ENCODE data around the gene LHPP.

Gene LHPP

DNA sequence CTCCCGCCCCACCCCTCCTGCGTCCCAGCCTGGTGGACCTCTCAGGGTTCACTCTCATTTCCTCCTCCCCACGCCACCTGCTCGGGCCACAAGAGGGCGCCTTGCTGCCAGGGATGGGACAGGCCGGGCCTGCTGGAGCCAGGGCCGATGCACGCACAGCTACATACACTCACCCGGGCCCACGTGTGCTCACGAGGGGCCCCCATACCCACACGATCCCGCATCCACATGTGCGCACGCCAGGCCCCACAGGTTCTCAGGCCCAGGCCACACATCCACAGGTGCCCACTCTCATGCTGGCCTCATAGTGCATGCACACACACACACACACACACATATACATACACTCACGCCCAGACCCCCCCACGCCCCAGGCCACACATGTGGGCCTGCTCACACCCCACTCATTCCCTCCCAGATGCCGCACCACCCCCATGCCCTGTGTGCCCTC is 68.6 kb downstream of the LHPP start:
- H3K4me3 ChIP-seq (ENCODE audit: low read depth, low read length): no peak overlapping the region
- DNase-seq (ENCODE audit: low read depth): peak; percentile 45

DNA sequence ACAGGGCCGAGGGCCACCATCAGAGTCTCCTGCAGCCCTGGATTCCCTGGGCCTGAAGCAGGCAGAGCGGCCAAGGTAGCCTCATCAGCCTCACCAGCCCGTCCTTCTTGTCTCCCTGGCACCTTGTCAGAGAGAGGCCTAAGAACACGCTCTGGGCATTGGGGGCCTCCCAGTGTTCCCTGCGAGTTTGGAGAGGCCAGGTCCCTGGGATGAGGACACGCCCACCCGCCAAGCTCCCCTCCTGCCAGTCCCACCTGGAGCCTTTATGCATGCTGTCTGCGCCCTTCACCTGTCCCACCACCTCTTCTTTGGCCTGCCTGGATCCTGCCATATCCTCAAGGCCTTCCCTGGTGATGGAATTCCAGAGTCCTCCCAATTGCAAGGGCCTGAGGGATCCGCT is 69.2 kb downstream of the LHPP start:
- DNase-seq (ENCODE audit: low read depth): no peak
- no peak overlapping the region for H3K4me3 ChIP-seq (ENCODE audit: low read depth, low read length)

DNA sequence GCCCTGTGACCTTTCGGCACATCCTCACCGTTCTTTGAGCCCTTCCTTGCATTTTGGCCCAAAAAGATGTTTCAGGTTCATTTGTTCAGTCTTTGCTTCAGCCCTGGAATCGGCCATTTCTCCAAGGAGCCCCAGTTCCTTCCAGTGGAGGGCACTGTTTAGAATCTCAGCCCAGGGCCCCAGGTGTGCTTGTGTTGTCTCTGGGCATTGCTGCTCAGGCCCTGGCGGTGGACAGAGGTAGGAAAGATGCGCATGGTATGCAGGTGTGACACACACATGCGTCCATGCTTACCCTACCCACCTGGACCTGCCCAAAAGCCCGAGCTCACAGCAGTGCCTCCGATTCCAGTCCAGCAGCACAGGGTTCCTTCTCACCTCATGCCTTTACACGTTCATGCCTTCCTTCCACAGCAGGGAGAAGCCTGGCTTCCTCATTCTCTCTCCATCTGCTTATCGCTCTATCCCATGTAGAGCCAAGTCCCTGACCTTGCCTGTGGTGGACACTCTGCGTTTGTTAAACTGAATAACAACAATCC is 70.6 kb downstream of the LHPP start:
- no peak for DNase-seq (ENCODE audit: low read depth)
- H3K4me3 ChIP-seq (ENCODE audit: low read depth, low read length): no peak overlapping the region

DNA sequence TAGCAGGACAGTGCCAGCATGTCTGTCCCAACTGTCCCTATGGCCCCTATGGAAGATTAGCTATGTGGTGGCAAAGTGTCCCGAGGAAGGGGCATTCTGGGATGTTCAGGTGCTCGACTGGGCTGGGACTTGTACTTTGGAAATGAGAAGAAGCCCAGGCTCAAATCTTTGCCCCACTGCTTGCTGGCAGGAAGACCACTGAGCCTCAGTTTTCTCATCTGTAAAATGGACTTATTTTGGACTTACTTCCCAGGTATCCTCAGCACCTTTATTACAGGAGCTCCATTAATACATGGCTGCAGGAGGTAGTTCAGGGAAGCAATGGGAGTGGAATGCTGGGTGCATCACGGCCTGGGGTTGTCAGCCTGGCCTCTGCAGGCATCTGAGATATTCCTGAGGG is 71.2 kb downstream of the LHPP start:
- no peak for DNase-seq (ENCODE audit: low read depth)
- no peak overlapping the region for H3K4me3 ChIP-seq (ENCODE audit: low read depth, low read length)

DNA sequence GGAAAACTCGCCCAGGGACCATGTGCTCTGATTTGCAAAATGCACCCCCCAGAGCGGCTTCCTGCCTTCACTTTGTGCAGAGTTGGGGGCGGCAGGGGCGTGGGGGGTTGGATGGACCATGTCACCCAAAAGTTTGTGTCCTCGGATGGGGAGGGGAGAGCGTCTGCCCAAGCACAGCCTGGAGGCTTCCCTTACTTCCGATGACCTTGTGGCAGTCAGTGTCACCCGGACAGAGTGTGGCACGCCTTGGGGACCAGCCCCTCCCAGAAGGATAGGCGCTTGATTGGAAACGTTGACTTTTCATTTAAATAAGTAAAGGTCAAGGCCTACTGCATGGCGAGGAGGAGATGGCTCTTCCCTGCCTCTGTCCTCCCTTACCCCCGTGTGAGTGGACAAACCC is 71.6 kb downstream of the LHPP start:
- DNase-seq (ENCODE audit: low read depth): no peak
- H3K4me3 ChIP-seq (ENCODE audit: low read depth, low read length): no peak overlapping the region

DNA sequence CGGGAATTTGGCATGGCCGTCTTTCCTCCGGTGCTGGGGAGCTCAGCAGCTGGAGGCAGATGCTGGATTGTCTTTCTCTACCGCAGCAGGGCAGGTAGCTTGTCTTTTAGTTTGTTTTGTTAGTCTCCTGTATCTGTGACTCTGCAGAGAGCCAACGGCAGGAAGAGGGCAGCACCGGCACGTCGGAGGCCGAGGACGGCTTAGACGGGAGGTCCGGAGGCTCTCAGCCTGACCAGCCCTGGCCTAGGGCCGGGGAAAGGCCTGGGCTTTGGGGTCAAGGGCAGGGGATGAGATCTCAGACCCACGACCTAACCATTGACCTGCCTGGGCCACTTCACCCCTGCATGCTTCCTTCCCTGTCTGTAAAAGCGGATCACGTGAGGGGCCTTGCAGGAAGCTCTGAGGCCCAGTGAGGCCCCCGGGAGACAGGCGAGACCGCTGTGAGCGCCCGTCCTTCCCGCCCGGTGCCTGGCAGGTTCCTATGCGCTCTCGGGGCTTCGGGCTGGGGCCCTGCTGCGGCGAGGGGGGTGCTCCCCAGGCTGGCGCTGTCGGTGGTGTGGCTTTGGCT is 72.7 kb downstream of the LHPP start:
- H3K4me3 ChIP-seq (ENCODE audit: low read depth, low read length): no peak overlapping the region
- no peak for DNase-seq (ENCODE audit: low read depth)

DNA sequence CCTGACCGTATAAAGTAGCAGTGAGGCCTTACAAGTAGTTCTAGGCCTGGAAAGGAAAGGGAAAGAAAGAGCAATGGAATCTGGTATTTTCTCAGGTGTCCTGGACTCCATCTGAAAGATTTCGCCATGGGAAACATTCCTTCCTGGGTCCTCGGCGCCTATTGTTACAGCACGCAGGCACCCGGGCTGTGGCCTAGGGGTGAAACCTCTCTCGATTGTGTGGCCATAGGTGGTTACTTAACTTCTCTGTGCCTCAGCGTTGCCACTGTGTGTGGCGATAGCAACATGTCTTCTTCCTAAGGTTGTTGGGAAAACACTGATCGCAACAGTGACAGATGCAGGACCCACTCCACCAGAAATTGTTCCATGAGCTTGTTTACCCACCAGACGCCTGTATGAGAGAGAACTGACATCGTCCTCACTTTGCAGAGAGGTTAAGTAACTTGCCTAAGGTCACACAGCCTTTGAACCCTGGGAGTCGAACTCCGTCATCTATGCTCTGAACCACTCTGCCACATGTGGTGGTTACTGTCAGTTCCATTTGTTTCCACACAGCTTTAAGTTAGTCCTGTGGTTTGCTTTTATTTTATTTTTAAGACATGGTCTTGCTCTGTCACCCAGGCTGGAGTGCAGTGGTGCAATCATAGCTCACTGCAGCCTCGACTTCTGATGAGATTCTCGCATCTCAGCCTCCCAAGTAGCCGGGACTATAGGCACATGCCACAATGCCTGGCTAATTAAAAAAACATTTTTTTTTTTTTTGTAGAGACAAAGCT is 73.4 kb downstream of the LHPP start:
- H3K4me3 ChIP-seq (ENCODE audit: low read depth, low read length): no peak overlapping the region
- no peak for DNase-seq (ENCODE audit: low read depth)

DNA sequence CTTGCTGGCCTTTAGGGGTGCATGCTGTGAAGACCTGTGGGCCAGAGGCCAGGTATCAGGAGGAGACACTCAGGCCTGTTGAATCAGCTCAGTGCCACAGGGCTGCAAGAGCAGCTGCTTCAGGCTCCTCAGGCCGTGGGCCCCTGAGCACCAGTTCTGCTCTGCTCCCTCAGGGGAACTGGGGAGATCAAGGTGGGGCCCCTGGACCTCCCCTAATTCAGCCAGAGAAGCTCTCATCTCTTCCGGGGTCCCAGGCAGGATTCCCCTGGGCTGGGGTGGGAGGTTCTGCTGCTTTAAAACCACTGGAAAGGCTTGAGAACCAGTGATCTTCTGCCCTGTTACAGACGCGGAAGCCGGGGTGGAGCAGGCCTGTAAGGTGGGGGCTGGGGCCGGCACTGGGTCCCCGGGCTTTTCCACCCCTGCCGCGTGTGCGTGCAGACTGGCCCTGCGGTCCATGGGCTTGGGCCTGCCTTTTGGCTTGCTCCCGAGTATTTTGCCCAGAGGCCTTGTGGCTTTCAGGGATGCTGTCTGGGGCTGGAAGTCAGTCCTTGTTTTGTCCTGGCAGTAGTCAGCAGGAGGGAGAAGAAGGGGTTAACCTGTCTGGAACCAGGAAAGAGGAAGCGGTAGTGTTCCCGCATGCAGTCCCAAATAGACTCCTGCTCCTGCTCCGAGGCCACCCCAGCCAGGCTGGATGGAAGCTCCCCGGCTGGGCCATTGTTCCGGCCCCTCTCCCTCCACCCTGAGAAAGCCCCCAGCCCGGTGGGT is 74.3 kb downstream of the LHPP start:
- no peak overlapping the region for H3K4me3 ChIP-seq (ENCODE audit: low read depth, low read length)
- DNase-seq (ENCODE audit: low read depth): no peak

DNA sequence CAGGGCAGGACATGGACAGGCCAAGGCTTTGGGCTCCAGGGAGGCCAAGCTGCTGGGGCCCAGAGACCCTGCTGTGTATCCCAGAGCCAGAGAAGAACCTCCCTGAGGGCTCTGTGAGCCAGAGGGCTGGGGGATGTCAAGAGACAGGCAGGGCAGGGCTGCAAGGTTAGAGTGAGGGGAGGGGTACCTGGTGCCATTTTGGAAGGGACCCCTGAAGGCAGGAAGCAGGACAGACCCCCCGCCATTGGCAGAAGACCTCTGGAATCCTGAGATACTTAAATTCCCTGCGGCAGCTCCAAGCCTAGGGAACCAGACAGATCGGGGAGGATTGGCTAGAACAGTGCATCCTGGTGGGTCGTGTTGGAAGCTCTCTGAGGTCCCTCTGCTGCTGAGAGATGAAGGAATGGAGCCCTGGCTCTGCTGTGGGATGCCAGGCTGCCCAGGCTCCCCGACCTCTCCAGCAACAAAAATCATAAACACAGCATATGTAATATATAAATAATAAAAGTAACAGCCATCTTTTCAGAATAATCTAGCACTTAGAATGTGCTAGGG is 75.0 kb downstream of the LHPP start:
- DNase-seq (ENCODE audit: low read depth): no peak
- H3K4me3 ChIP-seq (ENCODE audit: low read depth, low read length): no peak overlapping the region

DNA sequence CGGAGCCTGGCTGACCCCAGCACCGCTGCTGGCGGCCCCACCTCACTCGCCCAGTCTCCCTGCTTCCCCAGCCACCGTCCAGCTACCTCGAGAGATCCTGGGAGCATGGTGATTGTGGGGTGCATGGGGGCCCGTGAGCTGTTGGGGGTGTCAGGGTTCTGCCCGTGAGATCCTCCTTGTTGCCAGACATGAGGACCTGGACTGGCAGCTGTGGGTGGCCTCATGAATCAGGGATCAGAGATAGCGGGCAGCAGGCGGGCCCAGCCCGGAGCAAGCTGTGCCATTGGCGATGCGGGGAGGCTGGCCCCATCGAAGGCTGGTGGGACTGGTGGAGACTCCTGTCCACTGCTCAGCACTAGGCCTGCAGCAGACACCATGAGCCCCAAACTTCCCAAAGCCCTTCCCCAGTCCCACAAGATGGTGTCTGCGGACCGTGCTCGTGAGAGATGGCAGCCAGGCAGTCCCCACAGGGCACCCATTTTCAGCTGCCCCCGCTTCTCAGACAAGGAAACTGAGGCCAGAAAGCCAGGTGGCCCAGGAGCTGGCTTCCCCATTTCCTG is 75.6 kb downstream of the LHPP start:
- no peak for DNase-seq (ENCODE audit: low read depth)
- H3K4me3 ChIP-seq (ENCODE audit: low read depth, low read length): no peak overlapping the region

DNA sequence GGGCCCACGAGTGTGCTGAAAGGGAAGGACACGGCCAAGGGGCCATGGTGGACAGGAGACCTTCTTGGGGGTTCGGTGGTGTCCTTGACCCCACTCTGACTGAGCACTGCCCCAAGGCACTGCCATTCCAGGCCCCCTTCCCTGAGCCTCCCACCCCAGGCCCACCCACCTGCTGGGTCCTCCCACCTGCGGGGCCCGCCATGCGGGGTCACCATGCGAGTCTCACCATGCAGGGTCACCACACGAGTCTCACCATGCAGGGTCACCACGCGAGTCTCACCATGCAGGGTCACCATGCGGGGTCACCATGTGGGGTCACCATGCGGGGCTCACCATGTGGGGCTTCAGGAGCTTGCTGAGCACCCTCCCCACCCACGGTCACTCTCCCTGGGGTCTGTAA is 76.3 kb downstream of the LHPP start:
- no peak for DNase-seq (ENCODE audit: low read depth)
- no peak overlapping the region for H3K4me3 ChIP-seq (ENCODE audit: low read depth, low read length)

DNA sequence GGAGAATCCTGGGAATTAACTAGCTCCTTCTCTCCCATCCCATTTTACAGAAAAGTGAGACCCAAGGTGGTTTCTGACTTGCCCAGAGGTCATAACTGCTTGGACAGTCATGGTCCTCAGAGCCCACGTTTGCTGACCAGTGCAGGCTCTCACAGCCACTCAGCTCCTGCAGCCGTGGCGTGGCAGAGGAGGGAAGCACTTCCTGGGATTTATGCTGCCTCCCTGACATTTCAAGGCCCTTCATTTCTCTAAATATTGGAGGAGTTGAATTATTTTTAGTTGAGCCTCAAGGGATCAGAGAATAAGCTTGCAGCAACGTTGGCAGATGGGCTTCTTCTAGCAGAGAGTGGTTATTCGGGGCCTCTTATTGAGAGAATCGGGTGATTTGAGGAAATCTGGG is 77.1 kb downstream of the LHPP start:
- H3K4me3 ChIP-seq (ENCODE audit: low read depth, low read length): no peak overlapping the region
- DNase-seq (ENCODE audit: low read depth): no peak

DNA sequence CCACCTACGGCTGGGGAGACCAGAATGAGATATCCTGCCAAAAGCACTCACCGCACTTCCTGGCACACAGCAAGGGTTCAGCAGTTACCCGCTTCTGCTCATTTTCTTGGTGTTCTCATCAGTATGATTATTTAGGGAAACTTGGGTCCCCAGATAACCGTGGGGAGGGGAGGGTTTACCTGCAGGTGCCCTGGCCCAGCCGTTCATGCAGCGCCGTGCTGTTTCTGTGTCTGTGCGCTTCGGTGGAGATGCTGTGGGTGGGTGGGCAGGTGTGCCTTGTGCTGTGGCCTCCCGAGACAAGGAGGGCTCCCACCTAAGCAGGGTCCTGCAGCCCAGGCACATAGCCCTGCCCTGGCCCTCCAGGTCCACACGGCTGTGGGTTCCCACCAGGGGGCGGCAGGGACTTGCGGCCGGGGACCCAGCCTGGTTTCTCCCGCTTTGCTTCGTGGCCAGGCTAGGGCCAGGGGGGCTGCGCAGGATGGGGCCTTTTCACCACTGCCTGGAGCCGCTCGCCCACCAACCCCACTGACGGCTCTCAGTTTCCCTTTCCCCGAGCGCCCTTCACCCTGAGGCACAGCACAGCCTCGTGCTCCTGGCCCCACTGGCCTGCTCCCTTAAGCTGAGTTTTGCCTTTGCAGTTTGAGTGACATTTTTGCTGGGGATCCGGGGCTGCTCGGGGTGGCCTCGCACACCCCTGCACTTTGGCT is 78.5 kb downstream of the LHPP start:
- no peak overlapping the region for H3K4me3 ChIP-seq (ENCODE audit: low read depth, low read length)
- no peak for DNase-seq (ENCODE audit: low read depth)

DNA sequence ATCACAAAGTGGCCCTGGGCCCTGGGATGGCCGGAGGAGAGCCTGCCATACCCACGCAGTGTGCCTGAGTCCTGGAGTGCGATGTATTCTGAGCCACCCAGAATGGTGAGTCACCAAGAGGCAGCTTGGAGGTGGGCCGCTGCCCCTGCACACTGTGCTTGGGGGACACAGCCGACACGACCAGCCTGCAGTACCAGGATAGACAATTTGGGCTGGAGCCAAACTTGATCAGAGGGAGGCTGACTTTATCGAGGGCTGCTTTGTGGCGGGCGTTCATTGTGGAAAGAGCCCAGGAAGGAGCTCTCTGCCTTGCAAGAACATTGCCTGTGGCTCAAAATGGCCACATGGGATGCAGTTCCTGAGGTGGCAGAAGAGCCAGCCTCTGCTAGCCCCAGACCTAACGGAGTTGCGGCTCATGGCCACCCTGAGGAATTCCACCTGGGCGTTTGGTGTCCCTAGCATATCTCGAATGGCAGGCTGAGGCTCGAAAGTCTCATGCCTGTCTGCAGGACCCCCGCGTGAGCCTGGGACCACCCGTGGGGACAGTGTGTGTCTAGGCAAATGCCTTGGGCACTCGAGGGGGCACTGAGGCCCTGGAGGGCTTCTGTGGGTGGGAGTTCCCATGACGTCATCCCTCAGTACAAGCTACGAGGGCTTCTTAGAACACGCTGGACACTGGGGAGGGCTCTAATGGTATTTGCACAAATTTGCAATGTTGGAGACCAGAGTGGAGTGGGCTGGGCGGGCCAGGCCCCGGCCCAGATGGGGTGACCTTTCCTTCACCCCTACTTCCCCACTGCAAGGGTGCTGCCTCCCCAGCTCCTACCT is 79.7 kb downstream of the LHPP start:
- no peak for DNase-seq (ENCODE audit: low read depth)
- no peak overlapping the region for H3K4me3 ChIP-seq (ENCODE audit: low read depth, low read length)

DNA sequence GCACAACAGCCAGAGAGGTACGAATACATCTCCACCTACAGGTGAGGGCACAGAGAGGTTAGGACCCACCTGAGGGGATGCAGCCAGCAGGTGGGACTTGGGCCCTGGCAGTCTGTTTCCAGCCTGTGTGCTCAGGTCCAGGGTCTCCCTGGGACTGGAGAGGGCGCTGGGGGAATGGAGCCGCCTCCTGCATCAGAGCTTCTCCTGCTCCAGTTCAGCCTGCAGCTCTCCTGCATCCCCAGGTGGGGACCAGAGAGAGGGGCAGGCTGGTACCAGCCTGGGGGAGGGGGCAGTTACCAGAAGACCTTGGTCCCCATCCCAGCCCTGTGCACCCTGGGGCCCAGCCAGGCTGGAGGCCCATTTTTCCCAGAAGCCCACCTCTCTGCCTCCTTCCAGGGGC is 80.7 kb downstream of the LHPP start:
- no peak for DNase-seq (ENCODE audit: low read depth)
- no peak overlapping the region for H3K4me3 ChIP-seq (ENCODE audit: low read depth, low read length)

DNA sequence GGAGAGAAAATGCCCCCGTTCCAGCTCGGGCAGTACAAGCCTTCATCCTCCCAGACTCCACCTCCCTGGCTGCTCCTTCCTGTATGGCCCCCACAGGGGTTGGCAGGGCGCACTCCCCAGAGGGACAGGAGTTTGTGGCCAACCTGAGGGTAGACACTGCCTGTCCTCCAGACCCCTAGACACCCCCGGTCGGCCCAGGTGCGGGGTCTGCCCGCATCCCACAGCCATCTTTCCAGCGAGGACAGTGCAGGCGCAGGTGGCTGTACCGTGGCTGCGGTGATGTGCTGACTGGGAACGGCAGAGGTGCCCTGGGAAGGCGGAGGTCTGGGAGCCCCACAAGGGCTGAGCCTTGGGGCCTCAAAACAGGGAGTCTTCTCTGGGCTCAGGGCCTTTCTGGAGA is 81.5 kb downstream of the LHPP start:
- no peak overlapping the region for H3K4me3 ChIP-seq (ENCODE audit: low read depth, low read length)
- no peak for DNase-seq (ENCODE audit: low read depth)

DNA sequence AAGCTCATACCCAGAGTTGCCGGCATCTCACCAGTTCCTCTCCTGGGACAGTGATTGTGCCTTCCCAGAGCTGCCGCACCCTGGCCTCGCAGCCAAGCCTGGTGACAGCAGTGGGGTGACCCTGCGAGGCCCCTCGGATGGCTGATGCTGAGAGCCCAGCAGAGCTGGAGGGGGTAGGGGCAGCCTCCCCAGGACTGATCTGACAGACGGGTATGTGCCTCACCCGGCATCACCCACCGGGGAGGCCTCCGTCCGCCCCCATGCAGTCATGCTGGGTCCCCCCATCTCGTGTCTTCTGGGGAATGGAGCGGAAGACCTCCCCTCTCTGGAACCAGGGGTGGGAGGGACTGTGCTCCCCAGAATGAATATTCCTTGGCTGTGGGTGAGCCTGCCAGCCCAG is 82.3 kb downstream of the LHPP start:
- no peak for DNase-seq (ENCODE audit: low read depth)
- H3K4me3 ChIP-seq (ENCODE audit: low read depth, low read length): no peak overlapping the region

DNA sequence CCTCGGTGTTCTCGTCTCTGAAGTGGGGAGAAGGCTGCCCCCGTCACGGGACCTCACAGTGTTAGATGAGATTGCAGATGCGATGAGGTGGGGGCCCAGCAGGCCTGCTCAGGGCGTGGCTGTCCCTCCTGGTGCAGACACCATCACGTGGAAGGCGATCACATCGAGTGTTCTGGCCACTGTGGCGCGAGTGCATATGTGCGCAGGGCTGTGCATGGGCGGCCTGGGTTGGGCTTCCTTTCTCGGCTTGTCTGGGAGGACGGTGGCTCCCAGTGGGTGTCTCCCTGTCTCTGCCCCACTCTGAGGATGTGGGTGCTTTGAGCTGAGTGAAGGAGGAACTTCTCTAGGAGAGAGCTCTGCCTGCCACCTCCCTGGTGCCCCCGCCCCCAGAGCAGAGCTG is 83.1 kb downstream of the LHPP start:
- DNase-seq (ENCODE audit: low read depth): no peak
- H3K4me3 ChIP-seq (ENCODE audit: low read depth, low read length): no peak overlapping the region
